Measurements from ENCODE around the gene MMADHC. TPM values are rescaled to one million over a fixed set of nuclear protein-coding genes. Genes with fewer than 3 reads are reported as not detected.

The MMADHC gene
- polyA plus RNA-seq, 3 donors: 20.5 to 119 (median 97.9) TPM

DNA sequence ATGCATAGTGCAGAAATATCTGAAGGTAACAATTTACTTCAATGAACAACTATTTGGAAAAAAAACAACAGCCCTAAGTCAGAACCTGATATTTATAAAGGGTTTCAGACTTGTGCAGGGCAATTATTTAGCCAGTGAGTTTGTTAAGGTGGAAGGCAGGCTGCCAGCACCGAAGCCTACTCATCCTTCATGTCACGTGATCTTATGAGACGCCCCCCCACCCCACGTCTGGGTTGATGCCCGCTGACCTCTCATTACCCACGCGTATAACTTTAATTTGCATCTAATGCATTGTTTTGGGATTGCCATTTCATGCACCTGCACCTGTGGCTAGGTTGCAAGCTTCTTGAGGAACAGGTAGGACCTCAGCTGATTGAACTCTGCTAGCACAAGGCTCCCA lies 52.9 kb downstream of the MMADHC start:
- WGBS (ENCODE audit: insufficient coverage): 98% methylated on average over 7 of the region's 7 CpGs
- intact Hi-C loops (cut with micrococcal nuclease): no loop called here

DNA sequence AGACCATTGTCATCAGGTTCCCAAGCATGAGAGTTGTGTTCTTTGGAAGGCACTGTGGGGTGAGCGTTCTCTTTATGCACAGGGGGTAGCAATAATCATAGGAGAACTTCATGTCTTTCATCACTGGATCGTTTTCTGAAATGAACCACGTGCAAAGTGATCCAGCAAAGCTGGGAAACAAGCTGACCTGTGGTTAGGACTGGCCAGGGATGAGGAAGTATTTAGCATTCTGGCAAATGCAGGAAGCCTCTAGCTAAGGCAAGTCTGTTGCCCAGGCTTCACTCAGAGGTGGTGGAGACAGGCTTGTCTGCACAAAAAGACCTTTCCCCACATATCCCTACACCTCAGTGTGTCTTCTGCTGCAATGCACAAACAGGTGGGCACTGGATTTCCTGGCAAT lies 58.6 kb downstream of the MMADHC start:
- intact Hi-C loops (cut with micrococcal nuclease): no loop called here
- Mint-ChIP-seq H3K36me3 (no peaks in the 10 kb centered on the region), H3K4me3 (no peak overlapping the region), H3K9me3 (peaks cover 0 to 8% (median 3%) of the 10 kb centered on the region in 7 donors), H3K27ac (no peak overlapping the region), H3K4me1 (no peaks in the 10 kb centered on the region), H3K27me3 (ENCODE audit: low read depth in 3 of 3) (peaks cover 0 to 2% (median 1%) of the 10 kb centered on the region in 3 donors)
- no peak overlapping the region for H3K4me3 ChIP-seq (replicated peaks in 1 of 3; ENCODE audit: low read depth in 2 of 3, low read length in 3 of 3)
- H3K36me3 ChIP-seq (replicated peaks in 1 of 2; ENCODE audit: control insufficient read depth in 1 of 2, insufficient read depth in 2 of 2, low read length in 2 of 2): no peaks in the 10 kb centered on the region
- no peak overlapping the region for H3K4me2 ChIP-seq (replicated peaks; ENCODE audit: extremely low read depth, low read length, poor library complexity, severe bottlenecking)
- WGBS (ENCODE audit: insufficient coverage): 20% methylated on average over 3 of the region's 3 CpGs
- H3K4me1 ChIP-seq (ENCODE audit: control insufficient read depth in 1 of 2, insufficient read depth in 2 of 2, low read length in 2 of 2): no peaks in the 10 kb centered on the region
- peaks cover 0 to 8% of the 10 kb centered on the region in 2 donors for H3K9me3 ChIP-seq (replicated peaks in 1 of 2; ENCODE audit: control insufficient read depth in 1 of 2, insufficient read depth in 1 of 2, low read length in 2 of 2)
- no peaks in the 10 kb centered on the region for H3K27me3 ChIP-seq (ENCODE audit: control insufficient read depth in 2 of 2, insufficient read depth in 2 of 2, low read length in 2 of 2)
- H3K9ac ChIP-seq (ENCODE audit: insufficient read depth, low read length, poor library complexity, severe bottlenecking): no peak overlapping the region
- no peak overlapping the region for H2AFZ ChIP-seq (ENCODE audit: insufficient read depth, low read depth, low read length, poor library complexity, severe bottlenecking)
- DNase-seq: no peak
- TF ChIP-seq, protein P1, sequence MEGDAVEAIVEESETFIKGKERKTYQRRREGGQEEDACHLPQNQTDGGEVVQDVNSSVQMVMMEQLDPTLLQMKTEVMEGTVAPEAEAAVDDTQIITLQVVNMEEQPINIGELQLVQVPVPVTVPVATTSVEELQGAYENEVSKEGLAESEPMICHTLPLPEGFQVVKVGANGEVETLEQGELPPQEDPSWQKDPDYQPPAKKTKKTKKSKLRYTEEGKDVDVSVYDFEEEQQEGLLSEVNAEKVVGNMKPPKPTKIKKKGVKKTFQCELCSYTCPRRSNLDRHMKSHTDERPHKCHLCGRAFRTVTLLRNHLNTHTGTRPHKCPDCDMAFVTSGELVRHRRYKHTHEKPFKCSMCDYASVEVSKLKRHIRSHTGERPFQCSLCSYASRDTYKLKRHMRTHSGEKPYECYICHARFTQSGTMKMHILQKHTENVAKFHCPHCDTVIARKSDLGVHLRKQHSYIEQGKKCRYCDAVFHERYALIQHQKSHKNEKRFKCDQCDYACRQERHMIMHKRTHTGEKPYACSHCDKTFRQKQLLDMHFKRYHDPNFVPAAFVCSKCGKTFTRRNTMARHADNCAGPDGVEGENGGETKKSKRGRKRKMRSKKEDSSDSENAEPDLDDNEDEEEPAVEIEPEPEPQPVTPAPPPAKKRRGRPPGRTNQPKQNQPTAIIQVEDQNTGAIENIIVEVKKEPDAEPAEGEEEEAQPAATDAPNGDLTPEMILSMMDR (IDR thresholded peaks at IDR 0.05): no peak
- no peaks in the 10 kb centered on the region for H4K20me1 ChIP-seq (ENCODE audit: insufficient read depth, low read length)
- no peak overlapping the region for H3K27ac ChIP-seq (ENCODE audit: low read depth in 1 of 2, low read length in 2 of 2)
- H3K79me2 ChIP-seq (ENCODE audit: insufficient read depth, low read length): no peaks in the 10 kb centered on the region

More for the DNA sequence above, 52.9 kb downstream of the MMADHC start:
- Histone ChIP-seq H3K4me3 (replicated peaks in 1 of 3; ENCODE audit: low read depth in 2 of 3, low read length in 3 of 3) (no peak overlapping the region), H4K20me1 (ENCODE audit: insufficient read depth, low read length) (no peaks in the 10 kb centered on the region), H3K79me2 (ENCODE audit: insufficient read depth, low read length) (no peaks in the 10 kb centered on the region), H3K4me1 (ENCODE audit: control insufficient read depth in 1 of 2, insufficient read depth in 2 of 2, low read length in 2 of 2) (no peaks in the 10 kb centered on the region), H3K36me3 (replicated peaks in 1 of 2; ENCODE audit: control insufficient read depth in 1 of 2, insufficient read depth in 2 of 2, low read length in 2 of 2) (no peaks in the 10 kb centered on the region), H3K27me3 (ENCODE audit: control insufficient read depth in 2 of 2, insufficient read depth in 2 of 2, low read length in 2 of 2) (no peaks in the 10 kb centered on the region), H3K9ac (ENCODE audit: insufficient read depth, low read length, poor library complexity, severe bottlenecking) (no peak overlapping the region), H3K9me3 (replicated peaks in 1 of 2; ENCODE audit: control insufficient read depth in 1 of 2, insufficient read depth in 1 of 2, low read length in 2 of 2) (no peaks in the 10 kb centered on the region), H2AFZ (ENCODE audit: insufficient read depth, low read depth, low read length, poor library complexity, severe bottlenecking) (no peak overlapping the region), H3K27ac (ENCODE audit: low read depth in 1 of 2, low read length in 2 of 2) (no peak overlapping the region), H3K4me2 (replicated peaks; ENCODE audit: extremely low read depth, low read length, poor library complexity, severe bottlenecking) (no peak overlapping the region)
- no peak overlapping the region for H3K4me3 Mint-ChIP-seq
- peaks cover 0 to 2% (median 1%) of the 10 kb centered on the region in 3 donors for H3K27me3 Mint-ChIP-seq (ENCODE audit: low read depth in 3 of 3)
- DNase-seq: no peak
- TF ChIP-seq, protein P1 (IDR thresholded peaks at IDR 0.05): no peak
- H3K27ac Mint-ChIP-seq: no peak overlapping the region
- H3K4me1 Mint-ChIP-seq: no peaks in the 10 kb centered on the region
- no peaks in the 10 kb centered on the region for H3K36me3 Mint-ChIP-seq
- peaks cover 0 to 2% (median 0%) of the 10 kb centered on the region in 7 donors for H3K9me3 Mint-ChIP-seq
